IPS DF 6.9 (cell line): Measurements from ENCODE around the gene MPP2.
"Not testable (repeated sequence)": the region's sequence is repeated elsewhere in the genome, so short reads cannot be mapped to it uniquely, and the experiment has no call there.

Source experiments
- DNase-seq: peaks from one replicate; pipeline ENCODE4 v3.0.0-alpha.2; 2013; ENCODE audit warnings: low read depth, low spot score
- H3K27ac ChIP-seq: one replicate; pipeline ENCODE4 v1.5.1; 2013; ENCODE audit warnings: low read length, control low read depth
- H3K27me3 ChIP-seq: 2 replicates; pipeline ENCODE4 v1.6.1; 2013; ENCODE audit warnings: mild to moderate bottlenecking, low read length; ENCODE audit not compliant: control insufficient read depth, insufficient read depth
- H3K36me3 ChIP-seq: 2 replicates; pipeline ENCODE4 v1.6.1; 2013; ENCODE audit warnings: low read length; ENCODE audit not compliant: control insufficient read depth, insufficient read depth
- H3K4me1 ChIP-seq: 2 replicates; pipeline ENCODE4 v1.6.1; 2013; ENCODE audit warnings: low read length; ENCODE audit not compliant: control insufficient read depth, insufficient read depth
- H3K4me3 ChIP-seq: 2 replicates; pipeline ENCODE4 v1.5.1; 2013; ENCODE audit warnings: mild to moderate bottlenecking, low read length
- H3K9me3 ChIP-seq: 2 replicates; pipeline ENCODE4 v1.6.1; 2013; ENCODE audit warnings: low read length, inconsistent platforms; ENCODE audit not compliant: control insufficient read depth, insufficient read depth
- WGBS: extraction: QIAGEN DNeasy Blood & Tissue Kit; methylation state at CpG from one replicate; pipeline ENCODE4 v1.1.7; 2013; ENCODE audit warnings: mixed read lengths, missing lambda C conversion rate; ENCODE audit not compliant: insufficient read length, insufficient coverage; 5-methylcytosine and 5-hydroxymethylcytosine counted together

Gene MPP2

DNA sequence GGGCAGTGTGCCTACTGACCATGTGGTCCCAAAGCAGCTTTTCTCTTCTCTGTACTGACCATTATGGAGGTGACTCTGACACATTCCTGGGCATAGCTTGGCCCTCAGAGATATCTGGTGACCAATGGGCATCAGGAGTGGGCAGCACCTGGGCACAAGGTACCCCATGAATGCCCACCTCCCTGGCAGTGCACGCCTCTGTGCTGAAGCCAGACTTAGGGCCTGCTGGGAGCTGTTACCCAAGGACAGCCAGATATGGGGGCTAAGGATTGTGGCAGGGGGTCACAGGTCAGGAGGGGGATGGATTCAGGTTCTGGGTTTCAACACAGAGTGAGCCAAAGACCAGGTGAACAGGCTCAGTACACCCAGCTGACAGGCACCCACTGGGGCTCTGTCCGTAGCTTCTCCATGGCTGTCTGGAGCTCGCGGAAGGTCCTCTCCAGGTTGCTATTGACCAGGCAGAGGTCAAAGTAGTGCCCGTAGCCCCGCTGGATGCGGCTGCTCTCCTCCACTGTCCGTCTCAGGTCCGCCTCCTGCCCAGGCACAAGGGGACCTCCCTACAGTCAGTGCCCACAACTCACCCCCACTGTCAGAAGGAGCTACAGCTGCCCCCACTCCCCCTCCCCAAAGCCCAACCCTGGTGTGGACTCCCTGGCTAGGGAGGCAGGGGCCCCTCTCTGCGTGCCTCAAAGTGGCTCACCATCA, 29.7 kb downstream of the MPP2 start:
- DNase-seq: no peak
- Histone ChIP-seq H3K27me3 (no peaks in the 10 kb centered on the region), H3K4me1 (peaks cover 1% of the 10 kb centered on the region; the same call in 1 of the 2 replicates), H3K4me3 (no peak overlapping the region), H3K9me3 (no peaks in the 10 kb centered on the region), H3K36me3 (peaks cover 9% of the 10 kb centered on the region), H3K27ac (no peak overlapping the region)
- WGBS: no CpG with 5 or more reads among the region's 10 CpGs

GRCh38 chr17:43877031-43877430, 30.3 kb downstream of the MPP2 start:
- H3K9me3 ChIP-seq: no peaks in the 10 kb centered on the region
- DNase-seq: no peak
- no peaks in the 10 kb centered on the region for H3K27me3 ChIP-seq
- no peak overlapping the region for H3K27ac ChIP-seq
- peaks cover 6% of the 10 kb centered on the region for H3K36me3 ChIP-seq
- H3K4me1 ChIP-seq: peaks cover 1% of the 10 kb centered on the region; the same call in 1 of the 2 replicates
- H3K4me3 ChIP-seq: no peak overlapping the region
- WGBS: no CpG with 5 or more reads among the region's 7 CpGs

DNA sequence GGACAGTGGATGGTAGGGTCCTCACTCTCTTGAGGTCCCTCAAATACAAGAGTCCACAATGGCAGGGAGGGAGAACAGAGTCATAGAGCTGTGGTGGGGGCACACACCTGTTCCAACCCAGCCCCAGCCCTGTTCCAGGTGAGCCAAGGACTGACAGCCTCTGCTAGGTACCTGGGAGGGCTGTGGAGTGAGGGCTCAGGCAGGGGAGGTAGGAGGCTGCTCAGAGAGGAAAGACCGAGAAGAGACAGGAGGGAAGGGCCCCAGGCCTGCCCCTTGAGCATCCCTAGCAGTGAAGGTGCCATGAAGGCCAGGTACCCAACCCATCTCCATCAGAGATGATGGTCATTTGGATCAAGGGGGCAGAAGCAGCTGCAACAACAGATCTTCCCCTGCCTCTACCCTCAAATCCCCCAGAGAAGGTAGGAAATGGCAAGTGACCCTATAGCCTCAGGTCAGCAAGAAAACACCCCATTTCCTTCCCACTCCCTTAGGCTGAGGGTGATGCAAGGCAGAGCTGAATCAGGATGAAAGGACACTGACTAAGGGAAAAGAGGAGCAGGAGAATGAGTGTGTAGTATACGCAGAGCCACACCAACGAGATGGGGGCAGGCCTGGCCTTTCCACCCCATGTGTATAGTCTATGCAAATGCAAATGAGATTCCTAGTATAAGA, 31.7 kb downstream of the MPP2 start:
- DNase-seq: no peak
- no CpG with 5 or more reads among the region's 3 CpGs for WGBS
- Histone ChIP-seq H3K27ac (no peak overlapping the region), H3K4me3 (no peak overlapping the region), H3K9me3 (no peaks in the 10 kb centered on the region), H3K27me3 (no peaks in the 10 kb centered on the region), H3K36me3 (0 out of 2 replicates have a peak, but pooled peaks cover 3% of the 10 kb centered on the region), H3K4me1 (no peaks in the 10 kb centered on the region)

- Histone ChIP-seq H3K27ac (no peak overlapping the region), H3K9me3 (no peaks in the 10 kb centered on the region), H3K27me3 (no peaks in the 10 kb centered on the region), H3K36me3 (0 out of 2 replicates have a peak, but pooled peaks cover 3% of the 10 kb centered on the region), H3K4me3 (no peak overlapping the region), H3K4me1 (no peaks in the 10 kb centered on the region)
- no peak for DNase-seq
- no CpG with 5 or more reads among the region's 3 CpGs for WGBS
Observed at GRCh38 chr17:43874293-43874692, 33.0 kb downstream of the MPP2 start.

- H3K27me3 ChIP-seq: no peaks in the 10 kb centered on the region
- H3K36me3 ChIP-seq: 0 out of 2 replicates have a peak, but pooled peaks cover 3% of the 10 kb centered on the region
- no peak for DNase-seq
- WGBS: no CpG with 5 or more reads among the region's 6 CpGs
- no peaks in the 10 kb centered on the region for H3K9me3 ChIP-seq
- H3K27ac ChIP-seq: no peak overlapping the region
- no peak overlapping the region for H3K4me3 ChIP-seq
- no peaks in the 10 kb centered on the region for H3K4me1 ChIP-seq
Observed at GRCh38 chr17:43873815-43874214, 33.5 kb downstream of the MPP2 start.

DNA sequence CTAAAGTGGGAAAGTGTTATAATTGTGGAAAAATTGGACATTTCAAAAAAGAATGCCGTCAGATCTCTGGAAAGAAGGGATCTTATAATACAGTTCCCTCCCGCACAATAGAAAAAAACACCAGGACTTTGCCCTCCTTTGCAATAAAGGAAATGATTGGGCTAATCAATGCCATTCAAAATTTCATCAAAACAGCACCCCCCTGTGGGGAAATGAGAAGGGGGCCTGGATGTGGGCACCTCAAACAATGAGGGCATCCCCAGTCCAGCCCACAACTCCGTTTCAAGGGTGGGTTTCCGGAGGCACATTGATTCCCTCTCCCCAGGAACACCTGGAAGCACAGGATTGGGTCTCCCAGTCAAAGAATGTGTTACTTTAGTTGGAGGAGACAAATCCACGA, 34.2 kb downstream of the MPP2 start:
- no peak overlapping the region for H3K27ac ChIP-seq
- H3K9me3 ChIP-seq: no peaks in the 10 kb centered on the region
- H3K27me3 ChIP-seq: no peaks in the 10 kb centered on the region
- H3K36me3 ChIP-seq: 0 out of 2 replicates have a peak, but pooled peaks cover 3% of the 10 kb centered on the region
- H3K4me3 ChIP-seq: no peak overlapping the region
- H3K4me1 ChIP-seq: no peaks in the 10 kb centered on the region
- no CpG with 5 or more reads among the region's 5 CpGs for WGBS
- no peak for DNase-seq

GRCh38 chr17:43871946-43872690, 35.2 kb downstream of the MPP2 start:
- no CpG with 5 or more reads among the region's 14 CpGs for WGBS
- no peak for DNase-seq
- Histone ChIP-seq H3K4me3 (no peak overlapping the region), H3K27ac (no peak overlapping the region), H3K27me3 (no peaks in the 10 kb centered on the region), H3K4me1 (no peaks in the 10 kb centered on the region), H3K9me3 (no peaks in the 10 kb centered on the region), H3K36me3 (0 out of 2 replicates have a peak, but pooled peaks cover 3% of the 10 kb centered on the region)

GRCh38 chr17:43869031-43869430, 38.3 kb downstream of the MPP2 start:
- not testable (repeated sequence) for H3K27me3 ChIP-seq, H3K36me3 ChIP-seq, H3K4me1 ChIP-seq, H3K9me3 ChIP-seq, H3K4me3 ChIP-seq, H3K27ac ChIP-seq, DNase-seq
- no CpG with 5 or more reads among the region's 6 CpGs for WGBS

- H3K27me3 ChIP-seq: no peaks in the 10 kb centered on the region
- DNase-seq: no peak
Observed at GRCh38 chr17:43868226-43868994, 38.9 kb downstream of the MPP2 start.

More at GRCh38 chr17:43868226-43868994, 38.9 kb downstream of the MPP2 start:
- H3K4me3 ChIP-seq: no peak overlapping the region
- no peak overlapping the region for H3K27ac ChIP-seq
- no peaks in the 10 kb centered on the region for H3K9me3 ChIP-seq
- H3K36me3 ChIP-seq: no peaks in the 10 kb centered on the region
- no peaks in the 10 kb centered on the region for H3K4me1 ChIP-seq
- WGBS: no CpG with 5 or more reads among the region's 10 CpGs
